GM12865 (cell line): ENCODE results near the gene MS4A10.

Experiments
- DNase-seq: peaks from one replicate; pipeline ENCODE4 v3.0.0; 2010; ENCODE audit warnings: low read depth
- H3K4me3 ChIP-seq: 2 replicates; pipeline ENCODE4 v1.5.1; 2011; ENCODE audit warnings: mild to moderate bottlenecking, low read depth, low read length, control low read depth
- CTCF ChIP-seq: IDR thresholded peaks from 2 replicates; pipeline ENCODE4 v1.5.1; 2011; ENCODE audit warnings: low read length, control low read depth, low read depth, inconsistent platforms; ENCODE audit not compliant: insufficient read depth; ENCODE audit errors: missing control alignments

MS4A10 gene

GRCh38 chr11:60785136-60785535, at the start of gene MS4A10:
Gene MS4A10 (plus strand): TSS chr11:60785333. CDS start chr11:60790336, 5,003 bp downstream.
- DNase-seq = no peak
- H3K4me3 ChIP-seq = no peak within 1 kb of the TSS
- TF ChIP-seq CTCF = no peak

DNA sequence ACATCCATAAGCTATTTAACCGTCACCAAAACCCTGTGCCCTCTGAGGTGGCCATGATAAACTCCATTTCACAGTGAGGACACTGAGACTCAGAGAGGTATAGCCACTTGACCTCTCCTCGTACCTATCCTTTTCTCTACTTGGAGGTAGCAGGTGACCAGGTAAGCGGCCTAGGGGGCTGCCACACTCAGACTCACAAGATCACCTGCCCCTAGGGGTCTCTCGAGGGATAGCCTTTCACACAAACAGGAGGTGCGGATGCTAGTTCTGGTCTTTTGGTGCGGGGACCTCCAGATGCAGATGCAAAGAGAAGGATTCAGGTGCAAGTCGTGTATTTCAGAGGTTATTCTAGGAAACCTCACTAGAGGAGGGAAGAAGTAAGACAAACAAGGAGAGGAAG, 46.0 kb upstream of the MS4A10 start:
- no peak for DNase-seq
- H3K4me3 ChIP-seq = no peak overlapping the region
- TF ChIP-seq CTCF = no peak

DNA sequence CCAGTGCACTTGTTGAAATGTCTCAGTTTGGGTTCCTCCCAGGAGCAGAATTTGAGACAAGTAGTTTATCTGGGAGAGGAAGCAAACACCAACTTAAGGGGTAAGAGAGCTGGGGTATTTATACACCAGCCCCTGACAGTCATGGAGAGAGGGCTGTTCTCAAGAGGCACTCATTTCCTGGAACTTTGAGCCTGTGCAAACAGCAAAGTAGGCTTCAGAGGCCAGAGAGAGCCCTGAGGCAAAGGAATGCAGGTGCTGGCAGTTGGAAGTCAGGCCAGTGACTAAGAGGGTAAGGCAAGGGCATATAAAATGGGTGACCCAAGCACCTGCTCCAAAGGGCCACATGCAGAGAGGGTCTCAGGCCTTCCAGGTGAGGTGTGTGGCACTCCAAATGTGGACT, 44.6 kb upstream of the MS4A10 start:
- H3K4me3 ChIP-seq = no peak overlapping the region
- DNase-seq = no peak
- TF ChIP-seq CTCF = no peak

GRCh38 chr11:60741421-60741820, 43.7 kb upstream of the MS4A10 start:
- TF ChIP-seq CTCF = no peak

GRCh38 chr11:60743058-60743457, 42.1 kb upstream of the MS4A10 start:
- no peak for TF ChIP-seq CTCF
- no peak overlapping the region for H3K4me3 ChIP-seq
- no peak for DNase-seq

More at GRCh38 chr11:60741421-60741820, 43.7 kb upstream of the MS4A10 start:
- no peak overlapping the region for H3K4me3 ChIP-seq
- DNase-seq = no peak

DNA sequence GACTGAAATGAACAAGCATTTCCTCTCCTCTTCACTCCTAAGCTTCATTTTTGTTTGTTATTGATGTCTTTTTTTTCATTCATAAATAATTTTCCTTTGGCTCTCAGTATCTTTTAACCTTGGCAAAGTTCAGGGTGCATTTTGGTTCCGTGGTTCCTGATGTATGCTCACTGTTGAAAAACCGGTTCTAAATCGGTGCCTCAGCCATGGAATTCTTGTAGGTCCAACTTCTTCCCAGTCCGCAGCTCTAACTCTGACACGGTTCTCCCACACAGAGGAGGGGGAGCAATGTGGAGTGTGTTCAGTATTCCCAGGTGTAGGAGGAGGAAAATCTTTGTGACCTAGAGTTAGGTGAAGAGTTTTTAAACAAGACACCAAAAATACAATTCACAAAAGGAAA, 41.0 kb upstream of the MS4A10 start:
- no peak for TF ChIP-seq CTCF
- DNase-seq = no peak
- H3K4me3 ChIP-seq = no peak overlapping the region

DNA sequence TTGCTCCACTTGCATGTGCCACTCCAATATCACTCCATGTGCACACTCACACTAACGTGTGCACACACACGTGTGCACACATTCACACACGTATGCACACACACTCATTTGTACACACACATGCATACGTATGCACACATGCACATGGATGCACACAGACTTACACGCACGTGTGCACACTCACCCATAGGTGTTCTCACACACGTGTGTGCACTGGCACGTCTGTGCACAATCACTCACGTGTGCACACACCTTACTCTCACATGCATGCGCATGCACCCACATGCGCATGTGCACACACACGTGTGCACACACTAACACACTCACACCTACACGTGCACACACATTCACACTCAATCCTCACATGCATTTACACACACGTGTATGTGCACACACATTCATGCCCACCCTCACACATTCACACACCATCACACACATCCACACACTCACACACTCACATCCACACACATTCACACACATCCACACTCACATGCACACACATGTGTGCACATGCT, 37.7 kb upstream of the MS4A10 start:
- no peak overlapping the region for H3K4me3 ChIP-seq
- no peak for DNase-seq
- no peak for TF ChIP-seq CTCF
